ENCODE measurements around the gene MTMR2. TPM values are rescaled to one million over a fixed set of nuclear protein-coding genes. Genes with fewer than 3 reads are reported as not detected.

Gene MTMR2
- total RNA-seq, result 37.0 and 64.6 TPM in 2 replicates

DNA sequence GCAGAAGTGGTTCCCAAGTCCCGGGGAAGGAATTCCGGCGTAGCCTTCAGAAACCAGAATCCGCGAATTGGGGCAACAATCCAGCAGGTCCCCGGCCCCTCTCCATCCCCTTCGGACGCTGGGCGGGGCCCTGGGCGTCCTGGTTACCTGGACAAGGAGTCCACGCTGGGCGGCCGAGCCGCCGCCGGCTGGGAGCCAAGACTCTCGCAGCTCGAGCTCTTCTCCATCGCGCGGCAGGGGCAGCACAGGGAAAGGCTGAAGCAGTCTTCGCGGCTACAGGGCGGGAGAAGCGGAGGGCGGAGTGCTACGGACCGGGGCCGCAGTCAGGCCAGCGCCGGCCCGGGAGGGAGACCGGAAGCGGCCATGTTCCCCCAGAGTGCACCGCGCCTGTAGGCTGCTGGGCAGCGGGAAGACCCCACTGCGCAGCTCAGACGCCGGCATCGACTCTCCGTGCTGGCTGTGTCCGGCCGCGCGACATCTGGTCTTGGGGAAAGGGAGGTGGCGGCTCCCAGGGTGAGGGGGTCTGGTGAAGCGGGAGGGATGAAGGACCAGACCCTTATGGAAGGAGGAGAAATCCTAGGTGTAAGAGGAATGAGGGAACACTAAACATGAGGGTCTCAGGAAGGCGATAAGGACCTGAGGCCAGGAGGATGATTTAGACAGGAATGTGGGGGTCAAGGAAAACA is at the start of gene MTMR2:
Gene MTMR2, minus strand, starts transcription at position 380 of the 686 bp plus-strand sequence. Its CDS starts 153 bp downstream, at position 227.

GRCh38 chr11:95790123-95790932 is 133.6 kb downstream of the MTMR2 start, which contains the start of gene CEP57:
Gene CEP57 (plus strand): TSS chr11:95790498. CDS start chr11:95790699, 201 bp downstream.

GRCh38 chr11:95789506-95790122 is 134.3 kb downstream of the MTMR2 start, which contains the start of gene FAM76B:
Gene FAM76B (minus strand): TSS chr11:95789782. CDS start chr11:95789478, 304 bp downstream.

Small RNAs within 50 kb of the gene (small RNA-seq; reads per million reads assigned to genes)
- 0.13 reads per million for gene RNA5SP345 (ENCODE audit: low replicate concordance)

Other genes with a start within 250 kb of the MTMR2 start
- 23.4 and 27.6 TPM in 2 replicates for gene FAM76B, start 134.3 kb downstream of the MTMR2 start, total RNA-seq
- gene CEP57, start 133.6 kb downstream of the MTMR2 start, total RNA-seq, result 51.9 and 54.4 TPM in 2 replicates

Measured in placental pericyte (primary cell).